HG03521 (cell line): ENCODE measurements around the gene PHOSPHO1.
A peak's percentile ranks its signal among the peaks of the same experiment; 100 is the strongest.

Source experiments
- ATAC-seq: cut with Tn5 transposase; IDR thresholded peaks from one replicate; pipeline ENCODE4 v1.9.1; 2021; ENCODE audit warnings: mild to moderate bottlenecking, moderate library complexity; ENCODE audit not compliant: unreplicated experiment

The PHOSPHO1 gene

DNA sequence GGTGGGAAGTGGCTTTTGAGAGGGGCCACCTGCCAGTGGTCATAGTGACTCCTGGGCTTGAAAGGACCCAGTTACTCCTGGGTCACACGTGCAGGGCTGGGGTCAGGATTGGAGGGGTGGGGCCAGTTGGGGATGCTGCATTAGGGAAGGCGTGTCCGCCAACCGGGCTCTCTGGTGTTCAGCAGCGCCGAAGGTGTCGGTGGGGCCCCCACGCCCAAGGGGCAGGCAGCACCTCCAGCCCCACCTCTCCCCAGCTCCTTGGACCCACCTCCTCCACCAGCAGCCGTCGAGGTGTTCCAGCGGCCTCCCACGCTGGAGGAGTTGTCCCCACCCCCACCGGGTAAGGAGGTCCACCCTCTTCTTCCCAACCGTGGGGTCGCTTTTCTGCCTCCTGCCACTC lies 10.6 kb downstream of the PHOSPHO1 start:
- ATAC-seq, result no peak

GRCh38 chr17:49218941-49219913 lies 11.4 kb downstream of the PHOSPHO1 start:
- ATAC-seq, result no peak

GRCh38 chr17:49217651-49218413 lies 12.8 kb downstream of the PHOSPHO1 start:
- ATAC-seq, result peak; percentile 51

- no peak for ATAC-seq
Observed at GRCh38 chr17:49216953-49217650, 13.5 kb downstream of the PHOSPHO1 start.

DNA sequence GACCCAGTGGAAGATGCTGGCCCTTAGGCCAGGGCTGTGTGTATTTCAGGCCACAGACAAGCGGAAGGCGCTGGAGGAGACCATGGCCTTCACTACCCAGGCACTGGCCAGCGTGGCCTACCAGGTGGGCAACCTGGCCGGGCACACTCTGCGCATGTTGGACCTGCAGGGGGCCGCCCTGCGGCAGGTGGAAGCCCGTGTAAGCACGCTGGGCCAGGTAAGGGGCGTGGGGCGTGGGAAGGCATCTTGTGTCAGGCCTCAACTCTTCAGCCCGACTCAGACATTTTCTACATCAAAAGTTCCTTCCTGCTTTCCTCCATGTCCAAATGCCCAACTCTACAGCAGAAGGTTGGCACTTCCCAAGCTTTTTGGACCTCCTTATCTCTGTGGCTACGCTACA lies 14.1 kb downstream of the PHOSPHO1 start:
- ATAC-seq, result no peak

DNA sequence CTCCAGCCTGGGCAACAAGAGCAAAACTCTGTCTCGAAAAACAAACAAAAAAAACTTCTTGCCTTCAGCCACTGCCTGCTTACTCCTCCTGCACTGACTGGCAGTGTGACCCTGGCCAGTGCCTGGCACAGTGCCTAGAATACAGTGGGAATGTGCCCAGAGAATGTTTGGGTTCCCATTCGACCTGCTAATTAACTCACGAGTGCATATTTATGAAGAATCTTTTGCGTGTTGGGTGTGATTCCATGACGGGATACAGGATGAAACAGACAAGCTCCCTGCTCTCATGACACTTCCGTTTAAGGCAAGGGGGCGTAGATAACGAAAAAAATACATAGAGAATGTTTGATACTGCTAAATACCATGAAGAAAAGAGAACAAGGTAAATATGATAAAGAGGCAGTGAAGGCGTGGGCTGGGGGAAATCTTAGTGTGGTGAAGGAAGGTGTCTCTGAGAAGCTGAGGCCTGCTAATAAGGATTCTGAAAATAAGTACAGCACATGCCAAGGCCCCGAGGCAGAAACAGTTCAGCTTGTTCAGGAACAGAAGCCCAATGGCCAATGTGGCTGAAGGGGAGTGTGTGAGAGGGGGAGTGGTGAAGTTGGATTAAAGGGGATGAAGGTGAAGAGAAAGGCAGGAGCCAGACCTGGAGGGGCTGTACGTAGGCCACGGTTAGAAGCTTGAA lies 15.8 kb downstream of the PHOSPHO1 start:
- ATAC-seq, result no peak

DNA sequence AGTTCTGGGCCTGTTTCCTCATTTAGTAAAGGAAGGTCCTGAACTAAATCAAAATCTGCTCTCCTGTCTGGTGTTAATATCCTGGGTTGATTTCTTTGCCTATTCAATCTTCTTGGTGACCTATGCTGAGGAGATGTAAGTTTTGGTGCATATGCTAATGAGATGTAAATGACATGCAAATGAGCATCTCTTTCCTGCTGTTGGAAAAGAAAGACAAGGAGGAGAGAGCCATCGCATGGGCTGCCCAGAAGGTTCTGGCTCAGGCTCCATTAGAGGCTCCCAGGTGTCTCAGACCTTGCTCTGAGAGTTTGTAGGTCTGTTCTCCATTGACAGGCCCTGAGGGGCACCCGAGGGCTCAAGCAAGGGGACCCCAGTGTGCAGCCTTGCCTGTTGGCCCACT lies 16.7 kb downstream of the PHOSPHO1 start:
- no peak for ATAC-seq

DNA sequence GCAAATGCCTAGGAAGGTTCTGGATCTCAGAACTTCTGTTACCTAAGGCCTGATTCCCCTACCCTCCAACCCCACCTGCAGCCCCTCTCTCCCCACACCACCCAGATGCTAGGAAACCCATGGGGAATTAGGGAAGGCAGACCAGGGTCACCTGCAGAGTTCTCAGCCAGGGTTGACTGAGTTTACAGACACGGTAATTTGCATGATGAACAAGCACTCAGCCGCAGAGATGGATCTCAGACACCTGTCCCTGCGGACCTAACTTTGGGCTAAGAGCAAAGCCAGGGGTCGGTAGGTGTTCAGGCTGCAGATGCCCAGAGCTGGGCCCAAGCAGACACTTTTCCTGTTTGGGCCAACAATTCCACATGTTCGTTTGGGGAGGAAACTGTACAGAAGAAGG lies 17.2 kb downstream of the PHOSPHO1 start:
- ATAC-seq, result no peak

DNA sequence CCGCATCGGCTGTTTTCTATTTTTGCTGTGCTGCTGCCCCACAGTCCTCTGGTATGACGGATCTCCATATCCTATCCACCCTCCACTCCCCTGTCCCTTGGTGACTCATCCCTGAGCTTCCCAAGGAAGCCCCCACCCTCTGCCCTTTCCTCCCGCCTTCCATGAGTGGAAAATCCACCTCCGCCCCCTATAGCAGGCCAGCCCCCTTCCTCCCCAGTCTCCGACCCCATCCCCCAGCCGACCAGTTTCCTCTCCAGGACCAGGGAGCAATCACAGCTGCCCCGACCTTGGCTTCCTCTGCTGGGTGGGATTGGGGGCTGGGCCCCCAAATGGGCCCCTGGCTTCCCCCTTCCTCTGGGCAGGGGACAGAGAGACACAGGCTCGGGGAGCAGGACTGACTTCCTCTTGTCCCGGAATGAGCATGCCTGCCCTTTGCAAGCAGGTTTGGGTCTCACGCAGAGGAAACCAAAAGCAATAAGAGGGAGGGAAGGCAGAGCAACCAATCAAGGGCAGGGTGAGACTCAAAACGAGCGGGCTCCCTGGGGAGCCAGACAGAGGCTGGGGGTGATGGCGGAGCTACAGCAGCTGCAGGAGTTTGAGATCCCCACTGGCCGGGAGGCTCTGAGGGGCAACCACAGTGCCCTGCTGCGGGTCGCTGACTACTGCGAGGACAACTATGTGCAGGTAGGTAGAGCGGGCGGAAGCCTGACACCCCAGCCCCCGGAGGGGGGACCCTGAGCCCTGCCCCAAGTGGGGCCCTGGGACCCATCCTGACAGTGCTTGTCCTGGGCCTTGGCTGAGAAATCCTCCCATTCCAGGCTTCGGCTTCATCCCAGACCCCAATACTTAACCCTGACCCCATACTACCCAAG lies 20.2 kb downstream of the PHOSPHO1 start, which contains the start of the genes ABI3 and GNGT2:
Gene ABI3 (plus strand): TSS at position 550 of the 872 bp plus-strand sequence. CDS start 18 bp downstream, at position 568.
Gene GNGT2 (minus strand): TSS at position 417 of the 872 bp plus-strand sequence. CDS start 3,152 bp downstream, outside the sequence.
- peak; percentile 82 for ATAC-seq

- no peak for ATAC-seq
Observed at GRCh38 chr17:49209061-49209571, 21.5 kb downstream of the PHOSPHO1 start.

DNA sequence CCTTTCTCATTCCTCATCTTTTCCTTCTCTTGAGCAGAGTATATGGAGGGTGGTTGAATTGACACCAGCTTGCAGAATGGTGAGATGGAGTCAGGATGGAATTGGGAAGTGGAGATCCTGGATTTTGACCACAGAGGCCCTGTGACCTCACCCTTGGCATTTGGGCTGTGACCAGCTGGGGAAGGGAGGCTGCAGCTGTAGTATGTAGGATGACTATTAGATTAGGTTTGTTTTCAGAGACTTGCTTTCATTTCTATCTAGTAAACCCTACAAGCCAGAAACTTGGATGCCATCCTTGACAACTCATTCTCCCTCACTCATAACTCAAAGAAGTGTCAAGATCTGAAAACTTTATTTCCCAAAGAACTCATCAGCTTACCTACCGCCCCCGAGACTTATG lies 26.1 kb downstream of the PHOSPHO1 start:
- no peak for ATAC-seq

GRCh38 chr17:49203796-49204195 lies 26.8 kb downstream of the PHOSPHO1 start:
- ATAC-seq, result no peak

GRCh38 chr17:49201481-49201927 lies 29.1 kb downstream of the PHOSPHO1 start:
- no peak for ATAC-seq

GRCh38 chr17:49200423-49201083 lies 30.0 kb downstream of the PHOSPHO1 start:
- ATAC-seq, result no peak

GRCh38 chr17:49198211-49198610 lies 32.4 kb downstream of the PHOSPHO1 start:
- no peak for ATAC-seq

- ATAC-seq, result no peak
Observed at GRCh38 chr17:49197346-49197998, 33.1 kb downstream of the PHOSPHO1 start.

DNA sequence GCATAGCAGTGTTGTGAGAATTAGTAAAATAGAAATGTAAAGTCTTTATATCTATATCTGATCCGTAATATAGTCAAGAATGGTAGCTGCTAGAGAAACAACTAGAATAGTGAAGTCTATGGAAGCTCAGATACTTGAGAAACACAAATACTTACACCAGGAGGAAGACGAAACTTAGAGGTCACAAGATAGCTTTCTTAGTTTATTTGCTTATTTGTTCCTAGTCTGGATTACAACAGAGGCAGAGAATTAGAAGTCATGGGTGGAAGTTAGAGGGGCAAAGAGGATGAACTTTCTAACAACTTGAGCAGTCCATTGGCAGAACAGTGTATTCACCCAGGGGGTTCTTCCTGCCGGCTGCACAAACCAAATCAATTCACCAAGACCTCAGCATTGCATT lies 34.1 kb downstream of the PHOSPHO1 start:
- no peak for ATAC-seq

GRCh38 chr17:49195751-49196150 lies 34.8 kb downstream of the PHOSPHO1 start:
- no peak for ATAC-seq
